D721Med (cell line): ENCODE results near the gene FNDC1.

ENCODE experiments used
- DNase-seq: peaks from one replicate; pipeline ENCODE4 v3.0.0; 2011; ENCODE audit warnings: low spot score; ENCODE audit not compliant: insufficient read length
- FAIRE-seq: peaks from 2 replicates; lab custom pipeline; 2011; peaks lifted over from hg19 to GRCh38; lab: Jason Lieb, UNC
- CTCF ChIP-seq: IDR thresholded peaks from 2 replicates; pipeline ENCODE4 v1.5.1; 2012; ENCODE audit warnings: mild to moderate bottlenecking, control low read depth; ENCODE audit not compliant: insufficient read depth; ENCODE audit errors: missing control alignments

Gene FNDC1

DNA sequence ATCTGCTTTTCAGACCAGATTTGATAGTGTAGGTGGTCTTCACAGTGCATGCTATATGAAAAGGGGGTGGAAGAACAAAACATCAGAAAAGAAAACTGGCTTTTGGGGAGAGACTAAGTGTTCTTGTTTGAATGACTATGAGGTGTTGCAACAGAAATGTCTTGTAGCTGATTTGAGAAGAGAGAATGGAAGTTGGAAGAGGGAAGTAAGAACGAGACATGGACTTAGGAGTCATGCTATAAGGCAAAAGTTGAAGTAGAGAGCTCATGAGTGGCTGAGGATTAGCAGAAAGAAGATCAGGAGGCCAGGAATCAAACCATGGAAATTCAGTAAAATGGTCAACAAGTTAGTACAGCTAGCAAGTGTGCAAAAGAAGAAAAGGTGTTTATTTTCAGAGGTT lies 32.1 kb downstream of the FNDC1 start:
- DNase-seq, result no peak
- FAIRE-seq, result no peak
- no peak for TF ChIP-seq CTCF

DNA sequence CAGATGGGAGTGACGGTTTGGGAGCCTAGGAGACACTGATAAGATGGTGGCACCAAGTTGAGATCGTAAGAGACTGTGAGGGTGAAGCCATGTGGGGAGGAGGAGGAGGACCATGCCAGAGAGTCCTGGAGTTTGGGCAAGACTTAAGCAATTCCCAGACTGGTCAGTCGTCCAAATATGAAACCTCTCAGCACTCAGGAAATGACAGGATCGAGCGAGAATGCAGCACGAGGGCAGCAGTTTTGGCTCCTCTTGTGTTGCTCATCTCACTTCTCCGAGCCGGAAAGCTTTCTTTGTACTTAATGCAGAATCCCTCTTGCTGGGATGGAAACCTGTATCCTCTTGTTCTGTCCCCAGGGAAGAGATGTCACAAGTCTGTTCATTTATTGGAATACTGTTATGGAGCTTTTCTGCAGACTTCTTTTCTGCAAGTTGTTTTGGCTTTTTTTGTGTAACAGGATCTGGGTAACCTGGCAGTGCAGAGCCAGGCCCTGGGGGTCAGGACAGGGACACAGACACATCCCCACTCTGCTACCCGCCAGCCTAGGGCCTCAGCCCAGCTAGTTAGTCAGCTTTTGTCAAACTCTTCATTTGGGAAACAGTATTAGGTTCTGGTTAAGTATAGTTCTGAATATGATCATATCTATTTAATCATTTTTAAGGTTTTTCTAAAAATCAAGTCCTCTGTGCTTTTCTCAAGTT lies 34.3 kb downstream of the FNDC1 start:
- DNase-seq (no peak), FAIRE-seq (no peak)
- TF ChIP-seq CTCF, result no peak

- no peak for FAIRE-seq
- no peak for DNase-seq
- TF ChIP-seq CTCF, result no peak
These were observed 35.4 kb downstream of the FNDC1 start for GRCh38 chr6:159204605-159205004.

GRCh38 chr6:159212028-159212427 lies 42.8 kb downstream of the FNDC1 start:
- DNase-seq, result no peak
- no peak for TF ChIP-seq CTCF
- no peak for FAIRE-seq

GRCh38 chr6:159212525-159213280 lies 43.5 kb downstream of the FNDC1 start:
- TF ChIP-seq CTCF, result no peak
- no peak for FAIRE-seq
- no peak for DNase-seq

GRCh38 chr6:159213405-159213804 lies 44.2 kb downstream of the FNDC1 start:
- DNase-seq (no peak), FAIRE-seq (no peak)
- TF ChIP-seq CTCF, result no peak

DNA sequence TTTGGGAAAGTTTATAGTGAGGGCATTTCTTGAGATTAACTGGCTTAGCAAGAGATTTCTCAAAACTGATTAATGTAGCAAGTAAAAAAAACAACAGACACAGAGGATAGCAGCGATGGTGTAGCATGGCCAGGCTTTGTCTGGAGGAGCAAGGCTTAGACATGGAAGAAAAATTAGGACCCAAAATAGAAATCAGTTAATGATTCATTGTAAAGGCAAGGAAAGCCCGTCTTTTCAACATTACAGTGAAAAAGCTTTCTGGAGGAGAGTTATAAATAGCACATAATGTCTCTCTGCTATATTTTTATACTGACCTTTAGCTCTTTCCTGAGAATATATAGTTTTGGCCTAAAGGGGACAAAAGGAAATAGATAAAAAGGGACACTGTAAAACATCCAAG lies 45.1 kb downstream of the FNDC1 start:
- DNase-seq, result no peak
- TF ChIP-seq CTCF, result no peak
- no peak for FAIRE-seq
